ENCODE results near the gene SLC35G6. TPM values are rescaled to one million over a fixed set of nuclear protein-coding genes. Genes with fewer than 3 reads are reported as not detected.

SLC35G6 gene
- total RNA-seq, 1 experiment from 2014 or later: 0.26 TPM

- ChIA-PET POLR2A (no interaction called here), CTCF (no interaction called here)
- Mint-ChIP-seq H3K36me3 (peaks cover 85% of the 10 kb centered on the region), H3K4me3 (no peak overlapping the region), H3K27me3 (ENCODE audit: low read depth) (no peaks in the 10 kb centered on the region), H3K4me1 (no peaks in the 10 kb centered on the region), H3K27ac (no peak overlapping the region), H3K9me3 (no peaks in the 10 kb centered on the region)
- DNase-seq (ENCODE audit: low spot score) (no peak), ATAC-seq (no peak)
- TF ChIP-seq ZNF416 (CRISPR knock-in tag; IDR thresholded peaks at IDR 0.05) (no peak), NFYB (CRISPR knock-in tag; conservative IDR thresholded peaks at IDR 0.05; ENCODE audit: low read depth) (no peak), FOXP1 (CRISPR knock-in tag; IDR thresholded peaks at IDR 0.05; ENCODE audit: borderline replicate concordance) (no peak), MLX (CRISPR knock-in tag; IDR thresholded peaks at IDR 0.05) (no peak), ELF4 (CRISPR knock-in tag; IDR thresholded peaks at IDR 0.05; ENCODE audit: low read depth) (no peak), IRF1 (CRISPR knock-in tag; IDR thresholded peaks at IDR 0.05) (no peak)
Measured at GRCh38 chr17:7499161-7499560, 17.9 kb downstream of the SLC35G6 start.

- no peak overlapping the region for H3K27ac Mint-ChIP-seq
Measured at GRCh38 chr17:7501729-7502128, 20.5 kb downstream of the SLC35G6 start.

More at GRCh38 chr17:7501729-7502128, 20.5 kb downstream of the SLC35G6 start:
- H3K27me3 Mint-ChIP-seq (ENCODE audit: low read depth): no peaks in the 10 kb centered on the region
- no peaks in the 10 kb centered on the region for H3K4me1 Mint-ChIP-seq
- no peak for ATAC-seq
- no peak overlapping the region for H3K4me3 Mint-ChIP-seq
- ChIA-PET POLR2A (interaction anchor here (1.6 kb wide), 1 partner anchor 64 kb away, joined by 3 read pairs; no protein-coding TSS in a partner anchor), CTCF (interaction anchor here (1.1 to 2.2 kb wide), 4 partner anchors 11 to 145 kb away, joined by 3 to 13 read pairs (median 10); no protein-coding TSS in a partner anchor)
- H3K36me3 Mint-ChIP-seq: peaks cover 86% of the 10 kb centered on the region
- no peak for DNase-seq (ENCODE audit: low spot score)
- no peak for TF ChIP-seq MXD4 (CRISPR knock-in tag; IDR thresholded peaks at IDR 0.05; ENCODE audit: borderline replicate concordance)
- no peak for TF ChIP-seq IRF2 (CRISPR knock-in tag; IDR thresholded peaks at IDR 0.05; ENCODE audit: borderline replicate concordance, low read depth)
- TF ChIP-seq JUN (CRISPR knock-in tag; IDR thresholded peaks at IDR 0.05): no peak
- TF ChIP-seq FOXK1 (CRISPR knock-in tag; IDR thresholded peaks at IDR 0.05): no peak
- TF ChIP-seq ZMAT4 (CRISPR knock-in tag; IDR thresholded peaks at IDR 0.05): no peak
- TF ChIP-seq MLX (CRISPR knock-in tag; IDR thresholded peaks at IDR 0.05): no peak
- TF ChIP-seq ZNF219 (CRISPR knock-in tag; IDR thresholded peaks at IDR 0.05; ENCODE audit: borderline replicate concordance): no peak
- TF ChIP-seq NFYB (CRISPR knock-in tag; conservative IDR thresholded peaks at IDR 0.05; ENCODE audit: low read depth): no peak
- no peak for TF ChIP-seq ARID4B (CRISPR knock-in tag; IDR thresholded peaks at IDR 0.05; ENCODE audit: borderline replicate concordance)
- no peak for TF ChIP-seq GABPB1 (CRISPR knock-in tag; IDR thresholded peaks at IDR 0.05)
- no peak for TF ChIP-seq MYBL2 (CRISPR knock-in tag; IDR thresholded peaks at IDR 0.05)
- TF ChIP-seq HMGXB4 (CRISPR knock-in tag; IDR thresholded peaks at IDR 0.05): no peak
- no peak for TF ChIP-seq USF1 (CRISPR knock-in tag; IDR thresholded peaks at IDR 0.05)
- TF ChIP-seq CREB1 (CRISPR knock-in tag; IDR thresholded peaks at IDR 0.05): no peak
- TF ChIP-seq FOXP1 (CRISPR knock-in tag; IDR thresholded peaks at IDR 0.05; ENCODE audit: borderline replicate concordance): no peak
- TF ChIP-seq ATF3 (CRISPR knock-in tag; conservative IDR thresholded peaks at IDR 0.05): no peak
- no peak for TF ChIP-seq ATF6 (CRISPR knock-in tag; IDR thresholded peaks at IDR 0.05)
- no peak for TF ChIP-seq TP53 (CRISPR knock-in tag; IDR thresholded peaks at IDR 0.05)
- H3K9me3 Mint-ChIP-seq: no peaks in the 10 kb centered on the region

Data from WTC11 (cell line).